Psoas muscle (tissue), 8 donors: ENCODE measurements around the gene ATRAID. TPM values are rescaled to one million over a fixed set of nuclear protein-coding genes. Genes with fewer than 3 reads are reported as not detected.

Source experiments
- ATAC-seq, 4 donors: fragments of 200-7000 bp; cut with Tn5 transposase; one replicate each; pipeline ENCODE4 v1.9.1; 2020; ENCODE audit warnings: moderate library complexity in 3 of 4, mild to moderate bottlenecking in 2 of 4
- DNase-seq, 2 donors: peaks; one replicate each; pipeline ENCODE4 v3.0.0-alpha.2; 2020
- H3K27ac ChIP-seq: fragments of 200-600 bp; one replicate; pipeline ENCODE4 v1.8.0; 2022
- H3K27me3 ChIP-seq, 3 donors: fragments of 200-600 bp in 1 of 3; one replicate each; pipeline versions ENCODE4 v1.6.1 to v1.8.0; 2013 to 2022; ENCODE audit warnings: low read length in 2 of 3, mild to moderate bottlenecking in 2 of 3, moderate library complexity in 1 of 3; ENCODE audit not compliant: insufficient read depth in 3 of 3
- H3K36me3 ChIP-seq, 2 donors: fragments of 200-600 bp in 1 of 2; one replicate each; pipeline versions ENCODE4 v1.6.1 to v1.8.0; 2013 to 2022; ENCODE audit warnings: low read depth in 1 of 2, mild to moderate bottlenecking in 1 of 2, moderate library complexity in 1 of 2; ENCODE audit not compliant: insufficient read depth in 1 of 2
- H3K4me1 ChIP-seq: fragments of 200-600 bp; one replicate; pipeline ENCODE4 v1.8.0; 2022
- H3K4me3 ChIP-seq: fragments of 200-600 bp; one replicate; pipeline ENCODE4 v1.8.0; 2022; ENCODE audit warnings: mild to moderate bottlenecking
- H3K9me3 ChIP-seq: fragments of 200-600 bp; one replicate; pipeline ENCODE4 v1.8.0; 2022
- WGBS, 3 donors: extraction: QIAGEN DNeasy Blood & Tissue Kit; methylation state at CpG; one replicate each; pipeline versions ENCODE4 v1.1.6 to v1.1.7; 2013; 5-methylcytosine and 5-hydroxymethylcytosine counted together
- intact Hi-C, 2 donors: fragments of 100-400 bp; cut with DNase I; formaldehyde crosslinking; loops; one replicate each; pipeline versions ENCODE4 v1.11.0 to v1.14.2; 2022
- polyA plus RNA-seq, 3 donors: library from polyadenylated mRNA; stranded (reverse); fragments of 200-250 nt; gene quantifications; one replicate each; pipeline ENCODE4 v1.2.3, GENCODE V29; 2013
- total RNA-seq, 4 donors: library from RNA; stranded (reverse); fragmentation: NEBNext Ultra II Directional in 2 of 4; extraction: Animal tissue kit (Norgen Biotek cat#: 25700) in 2 of 4; gene quantifications; one replicate each; pipeline versions ENCODE4 v1.2.1 to v1.2.4, GENCODE V29; 2021 to 2023
- TF ChIP-seq, protein P1 (sequence below): fragments of 200-600 bp; IDR thresholded peaks from one replicate; pipeline ENCODE4 v1.8.0; 2022; ENCODE audit warnings: antibody characterized with exemption
- donor health status: healthy with polysubstance abuse.
- donor health status: DM: no; HTN: no; CAD: no; lungs with moderate emphysema.
- donor health status: Bipolar disorder and iron deficiency.
- donor health status: healthy.
- donor health status: DM: yes; HTN: yes; CAD: no.
- donor health status: DM: no; HTN: no; CAD: no.
- donor health status: DM: no; HTN: no; CAD: no.
- donor health status: DM: yes; HTN: yes; CAD: no.

ATRAID gene
- total and polyA plus RNA-seq, 7 donors = 87.1 to 188 (median 101) TPM

DNA sequence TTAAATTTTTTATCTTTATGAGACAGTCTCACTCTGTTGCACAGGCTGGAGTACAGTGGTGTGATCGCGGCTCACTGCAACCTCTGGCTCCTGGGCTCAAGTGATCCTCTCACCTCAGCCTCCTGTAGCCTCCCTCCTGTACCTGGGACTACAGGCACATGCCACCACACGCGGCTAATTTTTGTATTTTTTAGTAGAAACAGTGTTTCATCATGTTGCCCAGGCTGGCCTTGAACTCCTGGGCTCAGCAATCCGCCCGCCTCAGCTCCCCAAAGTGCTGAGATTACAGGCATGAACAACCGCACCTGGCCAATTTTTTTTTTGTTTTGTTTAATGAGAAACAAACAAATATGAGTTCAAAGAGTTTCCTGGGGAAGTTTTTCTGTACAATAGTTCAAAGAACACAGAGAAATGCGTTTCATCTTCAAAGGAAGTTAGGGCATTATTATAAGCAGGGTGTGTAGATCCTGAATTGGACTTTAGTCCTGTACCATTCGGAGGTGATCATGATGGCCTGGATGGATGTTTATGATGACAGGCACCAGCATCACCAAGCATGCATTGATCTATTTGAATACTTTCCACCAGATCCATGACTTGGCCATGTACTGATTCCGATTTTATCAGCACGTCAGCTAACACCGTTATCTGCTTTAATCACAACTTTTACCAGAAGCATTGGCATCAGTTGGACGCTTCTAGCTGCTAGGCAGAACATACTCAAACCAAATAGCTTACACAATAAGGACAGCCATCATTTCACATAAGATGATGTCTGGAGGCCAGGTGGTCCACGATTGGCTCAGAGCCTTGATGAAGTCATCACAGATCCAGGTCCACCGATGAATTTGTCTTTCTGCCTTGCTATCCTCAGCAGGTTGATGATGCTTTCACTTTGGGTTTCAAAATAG is 34.1 kb upstream of the ATRAID start:
- Histone ChIP-seq H3K27me3 (peaks cover 0 to 12% (median 0%) of the 10 kb centered on the region in 3 donors), H3K4me1 (no peaks in the 10 kb centered on the region), H3K9me3 (no peaks in the 10 kb centered on the region), H3K27ac (no peak overlapping the region), H3K4me3 (no peak overlapping the region), H3K36me3 (no peaks in the 10 kb centered on the region)
- TF ChIP-seq, protein P1, sequence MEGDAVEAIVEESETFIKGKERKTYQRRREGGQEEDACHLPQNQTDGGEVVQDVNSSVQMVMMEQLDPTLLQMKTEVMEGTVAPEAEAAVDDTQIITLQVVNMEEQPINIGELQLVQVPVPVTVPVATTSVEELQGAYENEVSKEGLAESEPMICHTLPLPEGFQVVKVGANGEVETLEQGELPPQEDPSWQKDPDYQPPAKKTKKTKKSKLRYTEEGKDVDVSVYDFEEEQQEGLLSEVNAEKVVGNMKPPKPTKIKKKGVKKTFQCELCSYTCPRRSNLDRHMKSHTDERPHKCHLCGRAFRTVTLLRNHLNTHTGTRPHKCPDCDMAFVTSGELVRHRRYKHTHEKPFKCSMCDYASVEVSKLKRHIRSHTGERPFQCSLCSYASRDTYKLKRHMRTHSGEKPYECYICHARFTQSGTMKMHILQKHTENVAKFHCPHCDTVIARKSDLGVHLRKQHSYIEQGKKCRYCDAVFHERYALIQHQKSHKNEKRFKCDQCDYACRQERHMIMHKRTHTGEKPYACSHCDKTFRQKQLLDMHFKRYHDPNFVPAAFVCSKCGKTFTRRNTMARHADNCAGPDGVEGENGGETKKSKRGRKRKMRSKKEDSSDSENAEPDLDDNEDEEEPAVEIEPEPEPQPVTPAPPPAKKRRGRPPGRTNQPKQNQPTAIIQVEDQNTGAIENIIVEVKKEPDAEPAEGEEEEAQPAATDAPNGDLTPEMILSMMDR = no peak
- DNase-seq (no peak), ATAC-seq (no peak)
- WGBS, 3 donors = 82 to 85% (median 84%) methylated on average over 15 of the region's 15 CpGs
- intact Hi-C loops = loop anchor here in 1 of 2 donors (5.0 kb wide), 1 partner anchor 35 kb away; no protein-coding TSS in a partner anchor

DNA sequence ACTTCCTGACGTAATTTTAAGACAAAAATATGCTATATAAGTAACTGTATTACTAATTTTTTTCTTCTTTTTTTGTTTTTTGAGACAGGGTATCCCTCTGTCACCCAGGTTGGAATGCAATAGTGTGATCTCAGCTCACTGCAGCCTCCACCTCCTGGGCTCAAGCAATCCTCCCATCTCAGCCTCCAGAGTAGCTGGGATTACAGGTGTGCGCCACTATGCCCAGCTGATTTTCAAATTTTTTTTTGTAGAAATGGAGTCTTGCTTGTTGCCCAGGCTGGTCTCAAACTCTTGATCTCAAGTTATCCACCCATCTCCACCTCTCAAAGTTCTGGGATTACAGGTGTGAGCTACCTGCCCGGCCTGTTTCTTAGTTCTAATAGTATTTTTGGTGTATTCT is 33.4 kb upstream of the ATRAID start:
- no peaks in the 10 kb centered on the region for H3K9me3 ChIP-seq
- H3K4me1 ChIP-seq = no peaks in the 10 kb centered on the region
- intact Hi-C loops = loop anchor here in 1 of 2 donors (5.0 kb wide), 1 partner anchor 36 kb away; no protein-coding TSS in a partner anchor
- ATAC-seq (no peak), DNase-seq (no peak)
- no peak overlapping the region for H3K27ac ChIP-seq
- TF ChIP-seq, protein P1 = no peak
- no peaks in the 10 kb centered on the region for H3K36me3 ChIP-seq
- no peak overlapping the region for H3K4me3 ChIP-seq
- WGBS, 3 donors = 86 to 91% (median 86%) methylated on average over 3 of the region's 3 CpGs
- H3K27me3 ChIP-seq = peaks cover 0 to 12% (median 0%) of the 10 kb centered on the region in 3 donors

DNA sequence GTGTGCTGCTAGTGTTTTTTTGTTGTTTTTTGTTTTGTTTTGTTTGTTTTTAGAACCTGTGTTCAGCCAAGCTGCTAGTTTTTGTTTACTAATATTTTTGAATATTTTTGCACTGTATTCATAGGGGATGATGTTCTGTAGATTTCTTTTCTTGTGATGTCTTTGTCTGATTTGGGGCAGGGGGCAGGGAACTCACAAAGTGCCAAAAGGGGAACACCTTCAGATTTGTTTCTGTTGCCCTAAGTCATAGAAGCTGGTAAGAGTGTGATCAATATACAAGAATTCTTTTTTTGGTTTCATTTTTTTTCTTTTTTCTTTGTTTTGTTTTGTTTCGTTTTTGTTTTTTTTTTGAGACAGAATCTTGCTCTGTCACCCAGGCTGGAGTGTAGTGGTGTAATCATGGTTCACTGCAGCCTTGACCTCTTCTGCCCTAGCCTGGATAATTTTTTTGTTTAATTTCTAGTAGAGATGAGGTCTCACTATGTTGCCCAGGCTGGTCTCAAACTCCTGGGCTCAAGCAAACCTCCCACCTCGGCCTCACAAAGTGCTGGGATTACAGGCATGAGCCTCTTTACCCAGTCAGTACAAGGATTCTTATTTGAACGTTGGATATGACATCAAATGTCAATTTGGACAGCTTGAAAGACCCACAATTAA is 32.4 kb upstream of the ATRAID start:
- WGBS, 3 donors = 67 to 74% (median 72%) methylated on average over 3 of the region's 3 CpGs
- ATAC-seq = no peak
- intact Hi-C loops = loop anchor here in 1 of 2 donors (5.0 kb wide), 1 partner anchor 37 kb away; no protein-coding TSS in a partner anchor

DNA sequence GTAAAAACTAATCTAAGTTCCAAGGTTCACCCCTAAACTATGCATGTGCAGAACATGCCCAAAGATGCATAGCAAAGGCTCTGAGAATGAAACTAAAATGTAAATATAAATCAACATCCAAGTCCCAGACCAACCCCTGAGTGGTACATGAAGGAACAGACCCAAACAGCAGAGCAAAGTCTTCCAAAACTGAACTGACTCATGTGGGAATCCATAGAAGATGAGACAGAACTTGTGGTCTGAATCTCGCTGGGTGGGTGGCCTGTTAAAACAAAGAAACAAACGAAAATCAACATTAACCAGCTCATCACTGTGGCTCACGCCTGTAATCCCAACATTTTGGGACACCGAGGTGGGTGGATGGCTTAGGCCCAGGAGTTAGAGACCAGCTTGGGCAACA is 29.5 kb upstream of the ATRAID start:
- Histone ChIP-seq H3K4me3 (no peak overlapping the region), H3K27me3 (peaks cover 0 to 4% (median 0%) of the 10 kb centered on the region in 3 donors), H3K36me3 (no peaks in the 10 kb centered on the region), H3K9me3 (no peaks in the 10 kb centered on the region), H3K4me1 (peaks cover 31% of the 10 kb centered on the region), H3K27ac (no peak overlapping the region)
- ATAC-seq (no peak), DNase-seq (no peak)
- TF ChIP-seq, protein P1 = no peak
- intact Hi-C loops = no loop called here
- WGBS, 3 donors = 66 to 80% (median 70%) methylated on average over 4 of the region's 4 CpGs

More for the DNA sequence above, 32.4 kb upstream of the ATRAID start:
- Histone ChIP-seq H3K27ac (no peak overlapping the region), H3K36me3 (no peaks in the 10 kb centered on the region), H3K4me3 (no peak overlapping the region), H3K9me3 (no peaks in the 10 kb centered on the region), H3K27me3 (peaks cover 0 to 7% (median 0%) of the 10 kb centered on the region in 3 donors), H3K4me1 (peaks cover 7% of the 10 kb centered on the region)
- DNase-seq = no peak
- TF ChIP-seq, protein P1 = no peak
